Dendritic cell treated with granulocyte-macrophage colony-stimulating factor and Interleukin-4, amounts not matched to agents 40 ng/mL and 50 ng/mL, for 4 days (primary cell): ENCODE results near the gene PLXNA3.

ENCODE experiments used
- H3K27ac Mint-ChIP-seq: one replicate; pipeline ENCODE4 v1.8.0; 2022; ENCODE audit warnings: mild to moderate bottlenecking, mixed read lengths
- H3K27me3 Mint-ChIP-seq: one replicate; pipeline ENCODE4 v1.8.0; 2022; ENCODE audit warnings: mild to moderate bottlenecking, mixed read lengths
- H3K36me3 Mint-ChIP-seq: one replicate; pipeline ENCODE4 v1.8.0; 2022; ENCODE audit warnings: low read depth, mixed read lengths
- H3K4me1 Mint-ChIP-seq: one replicate; pipeline ENCODE4 v1.8.0; 2022; ENCODE audit warnings: low read depth, mixed read lengths
- H3K4me3 Mint-ChIP-seq: one replicate; pipeline ENCODE4 v1.8.0; 2022; ENCODE audit warnings: mild to moderate bottlenecking, moderate library complexity, mixed read lengths
- H3K9me3 Mint-ChIP-seq: one replicate; pipeline ENCODE4 v1.8.0; 2022; ENCODE audit warnings: mixed read lengths
- intact Hi-C: fragments of 100-400 bp; cut with micrococcal nuclease; formaldehyde crosslinking; loops from one replicate; pipeline ENCODE4 v1.15.0; 2022

PLXNA3 gene

GRCh38 chrX:154440623-154441357 lies 17.3 kb upstream of the PLXNA3 start:
- H3K27ac Mint-ChIP-seq = no peak overlapping the region
- H3K9me3 Mint-ChIP-seq = no peaks in the 10 kb centered on the region
- H3K36me3 Mint-ChIP-seq = peaks cover 70% of the 10 kb centered on the region
- intact Hi-C loops = no loop called here
- peaks cover 55% of the 10 kb centered on the region for H3K4me1 Mint-ChIP-seq
- no peak overlapping the region for H3K4me3 Mint-ChIP-seq
- no peaks in the 10 kb centered on the region for H3K27me3 Mint-ChIP-seq

GRCh38 chrX:154441564-154441963 lies 16.5 kb upstream of the PLXNA3 start:
- intact Hi-C loops = no loop called here
- peaks cover 71% of the 10 kb centered on the region for H3K36me3 Mint-ChIP-seq
- no peaks in the 10 kb centered on the region for H3K9me3 Mint-ChIP-seq
- H3K27me3 Mint-ChIP-seq = no peaks in the 10 kb centered on the region
- no peak overlapping the region for H3K4me3 Mint-ChIP-seq
- no peak overlapping the region for H3K27ac Mint-ChIP-seq
- peaks cover 56% of the 10 kb centered on the region for H3K4me1 Mint-ChIP-seq

GRCh38 chrX:154441984-154442707 lies 15.9 kb upstream of the PLXNA3 start:
- intact Hi-C loops = no loop called here
- Mint-ChIP-seq H3K4me3 (no peak overlapping the region), H3K27ac (peak overlapping the region; percentile 87), H3K36me3 (peaks cover 77% of the 10 kb centered on the region), H3K4me1 (peaks cover 59% of the 10 kb centered on the region), H3K9me3 (no peaks in the 10 kb centered on the region), H3K27me3 (no peaks in the 10 kb centered on the region)

- intact Hi-C loops = no loop called here
- peaks cover 77% of the 10 kb centered on the region for H3K36me3 Mint-ChIP-seq
These were observed 14.6 kb upstream of the PLXNA3 start for GRCh38 chrX:154443479-154443910.

GRCh38 chrX:154443992-154444754 lies 13.9 kb upstream of the PLXNA3 start, which contains the start of gene FAM50A:
FAM50A (plus strand) TSS chrX:154444141; CDS start chrX:154444236, 95 bp downstream.
- Mint-ChIP-seq H3K27me3 (no peaks in the 10 kb centered on the region), H3K9me3 (no peaks in the 10 kb centered on the region), H3K27ac (peak within 1 kb of the TSS; percentile 87), H3K36me3 (peaks cover 77% of the 10 kb centered on the region), H3K4me1 (peaks cover 45% of the 10 kb centered on the region), H3K4me3 (peak within 1 kb of the TSS; percentile 83)
- intact Hi-C loops = no loop called here

More at GRCh38 chrX:154443479-154443910, 14.6 kb upstream of the PLXNA3 start:
- Mint-ChIP-seq H3K4me1 (peaks cover 51% of the 10 kb centered on the region), H3K27ac (peak overlapping the region; percentile 87), H3K9me3 (no peaks in the 10 kb centered on the region), H3K4me3 (peak overlapping the region; percentile 76), H3K27me3 (no peaks in the 10 kb centered on the region)

- Mint-ChIP-seq H3K36me3 (peaks cover 77% of the 10 kb centered on the region), H3K27ac (peak overlapping the region; percentile 87), H3K27me3 (no peaks in the 10 kb centered on the region), H3K4me3 (peak overlapping the region; percentile 83), H3K9me3 (no peaks in the 10 kb centered on the region), H3K4me1 (peaks cover 45% of the 10 kb centered on the region)
- intact Hi-C loops = no loop called here
These were observed 13.3 kb upstream of the PLXNA3 start for GRCh38 chrX:154444755-154445246.

- peaks cover 77% of the 10 kb centered on the region for H3K36me3 Mint-ChIP-seq
- H3K27ac Mint-ChIP-seq = peak overlapping the region; percentile 65
- H3K9me3 Mint-ChIP-seq = no peaks in the 10 kb centered on the region
- peaks cover 45% of the 10 kb centered on the region for H3K4me1 Mint-ChIP-seq
- intact Hi-C loops = no loop called here
- no peaks in the 10 kb centered on the region for H3K27me3 Mint-ChIP-seq
- H3K4me3 Mint-ChIP-seq = peak overlapping the region; percentile 21
These were observed 12.3 kb upstream of the PLXNA3 start for GRCh38 chrX:154445776-154446175.

- H3K4me1 Mint-ChIP-seq = peaks cover 43% of the 10 kb centered on the region
- peaks cover 76% of the 10 kb centered on the region for H3K36me3 Mint-ChIP-seq
- peak overlapping the region; percentile 65 for H3K27ac Mint-ChIP-seq
- H3K9me3 Mint-ChIP-seq = no peaks in the 10 kb centered on the region
- no peaks in the 10 kb centered on the region for H3K27me3 Mint-ChIP-seq
- H3K4me3 Mint-ChIP-seq = peak overlapping the region; percentile 21
- intact Hi-C loops = no loop called here
These were observed 11.7 kb upstream of the PLXNA3 start for GRCh38 chrX:154446430-154446829.

- intact Hi-C loops = no loop called here
- no peak overlapping the region for H3K4me3 Mint-ChIP-seq
- no peaks in the 10 kb centered on the region for H3K9me3 Mint-ChIP-seq
- H3K36me3 Mint-ChIP-seq = peaks cover 76% of the 10 kb centered on the region
- H3K27ac Mint-ChIP-seq = no peak overlapping the region
- H3K4me1 Mint-ChIP-seq = peaks cover 25% of the 10 kb centered on the region
- H3K27me3 Mint-ChIP-seq = no peaks in the 10 kb centered on the region
These were observed 9.6 kb upstream of the PLXNA3 start for GRCh38 chrX:154448484-154448883.

- Mint-ChIP-seq H3K27ac (no peak overlapping the region), H3K27me3 (peaks cover 3% of the 10 kb centered on the region), H3K4me1 (peaks cover 22% of the 10 kb centered on the region), H3K36me3 (peaks cover 85% of the 10 kb centered on the region), H3K4me3 (no peak overlapping the region), H3K9me3 (no peaks in the 10 kb centered on the region)
- intact Hi-C loops = loop anchor here (10.0 kb wide), 1 partner anchor 45 kb away; the partner anchor contains the start of gene DNASE1L1
These were observed 8.5 kb upstream of the PLXNA3 start for GRCh38 chrX:154449618-154450017.

- Mint-ChIP-seq H3K27me3 (peaks cover 3% of the 10 kb centered on the region), H3K9me3 (no peaks in the 10 kb centered on the region), H3K36me3 (peaks cover 87% of the 10 kb centered on the region), H3K4me3 (no peak overlapping the region), H3K4me1 (peaks cover 15% of the 10 kb centered on the region), H3K27ac (no peak overlapping the region)
- intact Hi-C loops = loop anchor here (10.0 kb wide), 1 partner anchor 46 kb away; the partner anchor contains the start of gene DNASE1L1
These were observed 7.8 kb upstream of the PLXNA3 start for GRCh38 chrX:154450312-154450711.

- intact Hi-C loops = loop anchor here (10.0 kb wide), 1 partner anchor 48 kb away; the partner anchor contains the start of gene DNASE1L1
- peaks cover 6% of the 10 kb centered on the region for H3K4me1 Mint-ChIP-seq
- no peak overlapping the region for H3K27ac Mint-ChIP-seq
- peaks cover 3% of the 10 kb centered on the region for H3K27me3 Mint-ChIP-seq
- H3K9me3 Mint-ChIP-seq = no peaks in the 10 kb centered on the region
- H3K36me3 Mint-ChIP-seq = peaks cover 65% of the 10 kb centered on the region
- no peak overlapping the region for H3K4me3 Mint-ChIP-seq
These were observed 5.3 kb upstream of the PLXNA3 start for GRCh38 chrX:154452823-154453222.

GRCh38 chrX:154457491-154458115 lies 478 bp upstream of the PLXNA3 start:
- Mint-ChIP-seq H3K36me3 (peaks cover 48% of the 10 kb centered on the region), H3K4me1 (peaks cover 30% of the 10 kb centered on the region)
- intact Hi-C loops = loop anchor here (10.0 kb wide), 1 partner anchor 53 kb away; the partner anchor contains the start of gene DNASE1L1

More at GRCh38 chrX:154457491-154458115, 478 bp upstream of the PLXNA3 start:
- H3K27ac Mint-ChIP-seq = peak overlapping the region; percentile 92
- no peaks in the 10 kb centered on the region for H3K9me3 Mint-ChIP-seq
- peaks cover 10% of the 10 kb centered on the region for H3K27me3 Mint-ChIP-seq
- H3K4me3 Mint-ChIP-seq = peak overlapping the region; percentile 93
